HL-60 (cell line): ENCODE measurements around the gene ST8SIA2.

Source experiments
- DNase-seq, 2 experiments: peaks; one replicate each; pipeline ENCODE4 v3.0.0-alpha.2; 2010 to 2020; ENCODE audit warnings: low read depth in 1 of 2, low spot score in 1 of 2
- H3K27ac ChIP-seq: fragments of 250-450 bp; sonication (Bioruptor Pico); replicated peaks from 2 replicates; pipeline ENCODE4 v1.5.1; 2020; ENCODE audit warnings: mild to moderate bottlenecking, moderate library complexity
- H3K27me3 ChIP-seq: fragments of 250-450 bp; sonication (Bioruptor Pico); 2 replicates; pipeline ENCODE4 v1.5.1; 2021; ENCODE audit warnings: mild to moderate bottlenecking, moderate library complexity; ENCODE audit not compliant: insufficient read depth, poor library complexity, severe bottlenecking
- H3K4me3 ChIP-seq: replicated peaks from 2 replicates; pipeline ENCODE4 v1.5.1; 2011; ENCODE audit warnings: mild to moderate bottlenecking, control low read depth, low read length; ENCODE audit not compliant: insufficient read depth
- GABPA ChIP-seq: IDR thresholded peaks from 2 replicates; pipeline ENCODE4 v1.6.1; 2012; ENCODE audit warnings: low read depth
- POLR2AphosphoS5 ChIP-seq: IDR thresholded peaks from 2 replicates; pipeline ENCODE4 v1.6.1; 2012; ENCODE audit warnings: low read depth
- SPI1 ChIP-seq: IDR thresholded peaks from 2 replicates; pipeline ENCODE4 v1.6.1; 2012; ENCODE audit warnings: low read depth, mild to moderate bottlenecking, borderline replicate concordance
- TF ChIP-seq, protein P1 (sequence below): IDR thresholded peaks from one replicate; pipeline ENCODE4 v1.5.1; 2011; ENCODE audit warnings: low read length, control low read depth, inconsistent platforms; ENCODE audit not compliant: insufficient read depth
- TF ChIP-seq, protein P2 (sequence below): IDR thresholded peaks from 2 replicates; pipeline ENCODE4 v1.6.1; 2012; ENCODE audit warnings: low read depth; ENCODE audit not compliant: insufficient replicate concordance

Gene ST8SIA2

DNA sequence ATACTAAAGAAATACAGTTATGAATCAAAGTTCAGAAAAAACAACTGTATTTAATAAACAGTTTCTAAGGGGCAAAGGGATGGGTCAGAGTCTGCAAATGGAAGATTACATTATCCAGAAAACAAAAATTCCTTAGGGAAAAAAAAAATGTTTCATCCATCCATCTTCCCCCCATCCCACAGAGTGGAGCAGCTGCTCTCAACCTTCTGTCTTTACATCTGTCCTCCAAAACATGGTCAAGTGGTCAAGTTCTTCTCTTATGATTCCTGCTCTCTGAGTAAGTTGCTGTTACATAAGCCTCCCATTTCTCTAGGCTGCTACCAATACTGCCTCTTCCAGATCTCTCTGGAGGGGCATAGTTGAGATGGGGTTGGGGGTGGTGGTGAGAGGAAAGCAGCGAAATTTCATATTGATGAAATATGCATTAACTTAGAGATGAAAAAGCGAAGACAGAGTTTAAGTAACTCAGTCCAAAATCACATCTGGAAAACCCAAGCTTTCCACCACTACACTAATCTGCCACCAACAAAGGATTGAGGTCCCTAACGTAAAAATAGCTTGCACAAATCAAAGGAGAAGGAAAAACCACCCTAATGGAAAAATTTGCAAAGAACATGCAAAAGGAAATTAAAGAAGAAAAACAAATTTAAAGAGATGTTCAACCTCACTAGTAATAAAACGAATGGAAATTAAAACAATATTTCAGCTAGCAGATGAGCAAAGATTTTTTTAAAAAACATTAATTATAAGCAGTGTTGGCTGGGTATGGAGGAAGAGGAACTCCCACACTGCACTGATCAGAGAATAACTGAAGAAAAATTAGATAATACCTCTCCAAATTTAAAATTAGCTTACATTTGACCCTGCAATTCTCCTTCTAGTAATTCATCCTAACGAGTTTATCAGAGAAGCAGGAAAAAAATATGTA, 109.5 kb downstream of the ST8SIA2 start:
- H3K4me3 ChIP-seq = no peak overlapping the region
- TF ChIP-seq, protein P1, sequence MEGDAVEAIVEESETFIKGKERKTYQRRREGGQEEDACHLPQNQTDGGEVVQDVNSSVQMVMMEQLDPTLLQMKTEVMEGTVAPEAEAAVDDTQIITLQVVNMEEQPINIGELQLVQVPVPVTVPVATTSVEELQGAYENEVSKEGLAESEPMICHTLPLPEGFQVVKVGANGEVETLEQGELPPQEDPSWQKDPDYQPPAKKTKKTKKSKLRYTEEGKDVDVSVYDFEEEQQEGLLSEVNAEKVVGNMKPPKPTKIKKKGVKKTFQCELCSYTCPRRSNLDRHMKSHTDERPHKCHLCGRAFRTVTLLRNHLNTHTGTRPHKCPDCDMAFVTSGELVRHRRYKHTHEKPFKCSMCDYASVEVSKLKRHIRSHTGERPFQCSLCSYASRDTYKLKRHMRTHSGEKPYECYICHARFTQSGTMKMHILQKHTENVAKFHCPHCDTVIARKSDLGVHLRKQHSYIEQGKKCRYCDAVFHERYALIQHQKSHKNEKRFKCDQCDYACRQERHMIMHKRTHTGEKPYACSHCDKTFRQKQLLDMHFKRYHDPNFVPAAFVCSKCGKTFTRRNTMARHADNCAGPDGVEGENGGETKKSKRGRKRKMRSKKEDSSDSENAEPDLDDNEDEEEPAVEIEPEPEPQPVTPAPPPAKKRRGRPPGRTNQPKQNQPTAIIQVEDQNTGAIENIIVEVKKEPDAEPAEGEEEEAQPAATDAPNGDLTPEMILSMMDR = no peak
- TF ChIP-seq SPI1 (no peak), POLR2AphosphoS5 (no peak), GABPA (no peak)
- TF ChIP-seq, protein P2, sequence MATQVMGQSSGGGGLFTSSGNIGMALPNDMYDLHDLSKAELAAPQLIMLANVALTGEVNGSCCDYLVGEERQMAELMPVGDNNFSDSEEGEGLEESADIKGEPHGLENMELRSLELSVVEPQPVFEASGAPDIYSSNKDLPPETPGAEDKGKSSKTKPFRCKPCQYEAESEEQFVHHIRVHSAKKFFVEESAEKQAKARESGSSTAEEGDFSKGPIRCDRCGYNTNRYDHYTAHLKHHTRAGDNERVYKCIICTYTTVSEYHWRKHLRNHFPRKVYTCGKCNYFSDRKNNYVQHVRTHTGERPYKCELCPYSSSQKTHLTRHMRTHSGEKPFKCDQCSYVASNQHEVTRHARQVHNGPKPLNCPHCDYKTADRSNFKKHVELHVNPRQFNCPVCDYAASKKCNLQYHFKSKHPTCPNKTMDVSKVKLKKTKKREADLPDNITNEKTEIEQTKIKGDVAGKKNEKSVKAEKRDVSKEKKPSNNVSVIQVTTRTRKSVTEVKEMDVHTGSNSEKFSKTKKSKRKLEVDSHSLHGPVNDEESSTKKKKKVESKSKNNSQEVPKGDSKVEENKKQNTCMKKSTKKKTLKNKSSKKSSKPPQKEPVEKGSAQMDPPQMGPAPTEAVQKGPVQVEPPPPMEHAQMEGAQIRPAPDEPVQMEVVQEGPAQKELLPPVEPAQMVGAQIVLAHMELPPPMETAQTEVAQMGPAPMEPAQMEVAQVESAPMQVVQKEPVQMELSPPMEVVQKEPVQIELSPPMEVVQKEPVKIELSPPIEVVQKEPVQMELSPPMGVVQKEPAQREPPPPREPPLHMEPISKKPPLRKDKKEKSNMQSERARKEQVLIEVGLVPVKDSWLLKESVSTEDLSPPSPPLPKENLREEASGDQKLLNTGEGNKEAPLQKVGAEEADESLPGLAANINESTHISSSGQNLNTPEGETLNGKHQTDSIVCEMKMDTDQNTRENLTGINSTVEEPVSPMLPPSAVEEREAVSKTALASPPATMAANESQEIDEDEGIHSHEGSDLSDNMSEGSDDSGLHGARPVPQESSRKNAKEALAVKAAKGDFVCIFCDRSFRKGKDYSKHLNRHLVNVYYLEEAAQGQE = no peak
- no peak for DNase-seq
- H3K27me3 ChIP-seq = peaks cover 5% of the 10 kb centered on the region
- H3K27ac ChIP-seq = no peak overlapping the region

DNA sequence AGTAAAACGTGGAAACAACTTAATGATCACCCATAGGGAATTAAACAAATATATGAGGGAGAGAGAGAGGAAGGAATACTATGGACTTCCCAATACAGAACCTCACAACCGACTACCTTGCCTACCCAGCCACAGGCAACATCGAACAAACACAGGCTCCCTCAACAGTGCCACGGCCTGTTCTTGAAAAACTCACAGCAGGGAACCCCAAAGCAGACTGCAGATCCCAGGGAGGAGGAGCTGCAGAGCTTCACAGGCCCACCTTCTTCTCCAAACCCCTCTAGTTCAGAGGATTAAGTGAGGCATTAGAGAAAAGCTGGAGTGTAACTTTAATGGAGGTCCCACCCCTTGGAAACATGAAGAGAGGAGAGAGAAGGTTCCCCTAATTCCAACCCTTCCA, 110.2 kb downstream of the ST8SIA2 start:
- no peak overlapping the region for H3K27ac ChIP-seq
- TF ChIP-seq POLR2AphosphoS5 = no peak
- TF ChIP-seq, protein P2 = no peak
- TF ChIP-seq, protein P1 = no peak
- no peak for TF ChIP-seq SPI1
- TF ChIP-seq GABPA = no peak
- DNase-seq = no peak
- H3K27me3 ChIP-seq = peaks cover 5% of the 10 kb centered on the region
- no peak overlapping the region for H3K4me3 ChIP-seq

DNA sequence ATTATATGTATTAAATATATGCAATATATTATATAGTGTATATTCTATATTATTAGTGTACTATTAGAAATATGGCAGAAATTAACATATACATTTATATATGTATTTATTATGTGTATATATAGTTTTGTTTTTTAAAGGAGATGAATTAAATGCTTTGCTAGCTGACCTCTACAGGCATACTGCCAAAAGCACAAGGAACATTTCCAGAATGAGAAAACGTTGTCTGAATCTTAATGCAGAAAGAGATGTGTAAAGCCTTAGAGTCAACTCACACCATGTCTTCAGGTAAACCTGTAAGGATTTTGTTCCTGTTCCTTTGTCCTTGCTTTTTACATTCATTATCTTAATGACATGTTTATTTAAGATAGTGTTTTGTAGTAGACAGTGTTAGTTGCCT, 111.9 kb downstream of the ST8SIA2 start:
- H3K27ac ChIP-seq = no peak overlapping the region
- H3K27me3 ChIP-seq = peaks cover 5% of the 10 kb centered on the region
- DNase-seq = no peak
- H3K4me3 ChIP-seq = no peak overlapping the region
- TF ChIP-seq, protein P2 = no peak
- TF ChIP-seq GABPA (no peak), SPI1 (no peak), POLR2AphosphoS5 (no peak)
- TF ChIP-seq, protein P1 = no peak
